HL-60 (cell line): Measurements from ENCODE around the gene B9D2.
A peak's percentile ranks its signal among the peaks of the same experiment; 100 is the strongest.

Source experiments
- DNase-seq, 2 experiments: peaks; one replicate each; pipeline ENCODE4 v3.0.0-alpha.2; 2010 to 2020; ENCODE audit warnings: low read depth in 1 of 2, low spot score in 1 of 2
- H3K27ac ChIP-seq: fragments of 250-450 bp; sonication (Bioruptor Pico); replicated peaks from 2 replicates; pipeline ENCODE4 v1.5.1; 2020; ENCODE audit warnings: mild to moderate bottlenecking, moderate library complexity
- H3K27me3 ChIP-seq: fragments of 250-450 bp; sonication (Bioruptor Pico); 2 replicates; pipeline ENCODE4 v1.5.1; 2021; ENCODE audit warnings: mild to moderate bottlenecking, moderate library complexity; ENCODE audit not compliant: insufficient read depth, poor library complexity, severe bottlenecking
- H3K4me3 ChIP-seq: replicated peaks from 2 replicates; pipeline ENCODE4 v1.5.1; 2011; ENCODE audit warnings: mild to moderate bottlenecking, control low read depth, low read length; ENCODE audit not compliant: insufficient read depth
- GABPA ChIP-seq: IDR thresholded peaks from 2 replicates; pipeline ENCODE4 v1.6.1; 2012; ENCODE audit warnings: low read depth
- POLR2AphosphoS5 ChIP-seq: IDR thresholded peaks from 2 replicates; pipeline ENCODE4 v1.6.1; 2012; ENCODE audit warnings: low read depth
- SPI1 ChIP-seq: IDR thresholded peaks from 2 replicates; pipeline ENCODE4 v1.6.1; 2012; ENCODE audit warnings: low read depth, mild to moderate bottlenecking, borderline replicate concordance
- TF ChIP-seq, protein P1 (sequence below): IDR thresholded peaks from one replicate; pipeline ENCODE4 v1.5.1; 2011; ENCODE audit warnings: low read length, control low read depth, inconsistent platforms; ENCODE audit not compliant: insufficient read depth
- TF ChIP-seq, protein P2 (sequence below): IDR thresholded peaks from 2 replicates; pipeline ENCODE4 v1.6.1; 2012; ENCODE audit warnings: low read depth; ENCODE audit not compliant: insufficient replicate concordance

Gene B9D2

DNA sequence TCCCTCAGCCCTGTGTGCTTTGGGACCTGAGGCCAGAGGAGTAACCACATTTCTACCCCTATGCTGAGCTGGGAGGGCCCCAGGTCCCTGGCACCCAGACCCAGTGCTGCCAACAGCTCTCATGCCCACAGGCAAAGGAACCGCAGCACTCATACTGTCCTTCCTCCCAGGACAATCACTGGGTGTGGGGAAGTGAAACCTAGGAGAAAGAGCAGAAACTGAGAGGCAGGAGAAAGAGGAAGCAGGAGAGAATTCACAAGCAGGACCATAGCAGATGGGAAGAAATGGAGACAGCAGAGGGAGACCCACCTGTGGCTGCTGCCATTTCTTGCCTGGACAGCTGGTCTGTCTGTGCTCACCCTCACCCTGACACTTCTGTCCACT is 35.1 kb downstream of the B9D2 start:
- DNase-seq = peak; percentile 78 to 85
- peak overlapping the region; percentile 89 for H3K27ac ChIP-seq
- no peak overlapping the region for H3K4me3 ChIP-seq
- no peaks in the 10 kb centered on the region for H3K27me3 ChIP-seq
- no peak for TF ChIP-seq GABPA
- peak; percentile 95 for TF ChIP-seq SPI1

DNA sequence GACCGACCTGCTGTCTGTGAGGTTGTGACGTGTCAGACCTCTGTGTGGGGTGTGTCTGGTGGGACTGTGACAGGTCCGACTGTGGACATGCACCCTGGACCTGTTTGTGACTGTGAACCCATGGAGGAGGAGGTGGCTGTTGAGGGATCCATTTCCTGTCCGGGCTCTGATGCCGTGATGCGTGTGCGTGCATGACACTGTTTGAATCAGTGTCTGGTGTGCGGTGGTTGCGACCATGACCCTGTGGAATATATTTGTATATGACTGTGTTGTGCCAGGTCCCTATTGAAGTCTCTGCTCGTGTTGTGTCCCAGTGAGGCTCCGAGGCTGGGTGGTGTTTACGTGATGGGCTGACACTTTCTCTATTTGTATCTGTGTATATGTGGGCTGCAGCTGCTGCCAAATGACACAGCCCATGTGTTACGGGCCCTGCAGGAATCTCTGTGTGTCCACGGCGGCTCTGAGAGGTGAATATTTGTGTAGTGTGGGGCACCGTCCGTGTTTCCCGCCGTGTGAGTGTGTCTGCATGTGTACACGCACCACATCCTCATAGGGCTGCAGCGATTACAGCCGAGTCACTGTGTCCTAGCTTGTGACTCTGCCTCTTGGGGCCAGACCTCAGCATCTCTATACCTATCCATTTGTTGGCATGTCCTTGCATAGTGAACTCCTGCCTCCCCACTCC is 35.6 kb downstream of the B9D2 start:
- TF ChIP-seq, protein P1, sequence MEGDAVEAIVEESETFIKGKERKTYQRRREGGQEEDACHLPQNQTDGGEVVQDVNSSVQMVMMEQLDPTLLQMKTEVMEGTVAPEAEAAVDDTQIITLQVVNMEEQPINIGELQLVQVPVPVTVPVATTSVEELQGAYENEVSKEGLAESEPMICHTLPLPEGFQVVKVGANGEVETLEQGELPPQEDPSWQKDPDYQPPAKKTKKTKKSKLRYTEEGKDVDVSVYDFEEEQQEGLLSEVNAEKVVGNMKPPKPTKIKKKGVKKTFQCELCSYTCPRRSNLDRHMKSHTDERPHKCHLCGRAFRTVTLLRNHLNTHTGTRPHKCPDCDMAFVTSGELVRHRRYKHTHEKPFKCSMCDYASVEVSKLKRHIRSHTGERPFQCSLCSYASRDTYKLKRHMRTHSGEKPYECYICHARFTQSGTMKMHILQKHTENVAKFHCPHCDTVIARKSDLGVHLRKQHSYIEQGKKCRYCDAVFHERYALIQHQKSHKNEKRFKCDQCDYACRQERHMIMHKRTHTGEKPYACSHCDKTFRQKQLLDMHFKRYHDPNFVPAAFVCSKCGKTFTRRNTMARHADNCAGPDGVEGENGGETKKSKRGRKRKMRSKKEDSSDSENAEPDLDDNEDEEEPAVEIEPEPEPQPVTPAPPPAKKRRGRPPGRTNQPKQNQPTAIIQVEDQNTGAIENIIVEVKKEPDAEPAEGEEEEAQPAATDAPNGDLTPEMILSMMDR = no peak
- TF ChIP-seq GABPA = no peak
- no peak for TF ChIP-seq SPI1
- TF ChIP-seq, protein P2, sequence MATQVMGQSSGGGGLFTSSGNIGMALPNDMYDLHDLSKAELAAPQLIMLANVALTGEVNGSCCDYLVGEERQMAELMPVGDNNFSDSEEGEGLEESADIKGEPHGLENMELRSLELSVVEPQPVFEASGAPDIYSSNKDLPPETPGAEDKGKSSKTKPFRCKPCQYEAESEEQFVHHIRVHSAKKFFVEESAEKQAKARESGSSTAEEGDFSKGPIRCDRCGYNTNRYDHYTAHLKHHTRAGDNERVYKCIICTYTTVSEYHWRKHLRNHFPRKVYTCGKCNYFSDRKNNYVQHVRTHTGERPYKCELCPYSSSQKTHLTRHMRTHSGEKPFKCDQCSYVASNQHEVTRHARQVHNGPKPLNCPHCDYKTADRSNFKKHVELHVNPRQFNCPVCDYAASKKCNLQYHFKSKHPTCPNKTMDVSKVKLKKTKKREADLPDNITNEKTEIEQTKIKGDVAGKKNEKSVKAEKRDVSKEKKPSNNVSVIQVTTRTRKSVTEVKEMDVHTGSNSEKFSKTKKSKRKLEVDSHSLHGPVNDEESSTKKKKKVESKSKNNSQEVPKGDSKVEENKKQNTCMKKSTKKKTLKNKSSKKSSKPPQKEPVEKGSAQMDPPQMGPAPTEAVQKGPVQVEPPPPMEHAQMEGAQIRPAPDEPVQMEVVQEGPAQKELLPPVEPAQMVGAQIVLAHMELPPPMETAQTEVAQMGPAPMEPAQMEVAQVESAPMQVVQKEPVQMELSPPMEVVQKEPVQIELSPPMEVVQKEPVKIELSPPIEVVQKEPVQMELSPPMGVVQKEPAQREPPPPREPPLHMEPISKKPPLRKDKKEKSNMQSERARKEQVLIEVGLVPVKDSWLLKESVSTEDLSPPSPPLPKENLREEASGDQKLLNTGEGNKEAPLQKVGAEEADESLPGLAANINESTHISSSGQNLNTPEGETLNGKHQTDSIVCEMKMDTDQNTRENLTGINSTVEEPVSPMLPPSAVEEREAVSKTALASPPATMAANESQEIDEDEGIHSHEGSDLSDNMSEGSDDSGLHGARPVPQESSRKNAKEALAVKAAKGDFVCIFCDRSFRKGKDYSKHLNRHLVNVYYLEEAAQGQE = no peak
- no peak; the same call in 1 of the 2 replicates for TF ChIP-seq POLR2AphosphoS5
- DNase-seq = no peak

DNA sequence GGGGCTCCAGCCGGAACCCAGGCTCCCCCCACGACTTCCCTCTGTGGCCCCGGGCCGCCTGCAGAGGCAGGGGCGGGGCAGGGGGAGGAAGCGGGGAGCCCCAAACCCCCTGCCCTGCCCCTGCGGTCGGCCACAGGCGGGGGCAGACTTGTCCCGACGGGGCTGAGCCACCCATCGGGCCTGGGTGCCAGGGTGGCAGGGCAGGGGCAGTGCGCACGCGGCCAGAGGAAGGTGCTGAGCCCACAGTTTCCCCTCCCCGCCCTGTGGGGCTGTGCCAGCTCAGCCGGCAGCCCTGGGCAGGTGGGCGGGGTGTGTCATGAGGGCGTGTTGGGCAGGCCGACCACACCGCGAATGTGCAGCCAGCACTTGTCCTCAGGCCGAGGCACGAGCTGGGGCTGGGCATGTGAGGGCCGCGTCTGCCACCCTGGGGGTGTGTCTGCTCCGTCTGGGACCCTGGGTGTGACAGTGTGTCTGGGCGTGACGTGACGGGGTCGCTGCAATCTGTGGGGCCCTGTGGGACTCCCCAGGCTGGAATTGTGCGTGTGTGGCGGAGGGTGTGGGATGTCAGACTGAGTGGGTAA is 36.3 kb downstream of the B9D2 start:
- peak; percentile 92 to 97 for DNase-seq
- Histone ChIP-seq H3K27me3 (no peaks in the 10 kb centered on the region), H3K4me3 (peak overlapping the region; percentile 22; the same call in 1 of the 2 replicates), H3K27ac (peak overlapping the region; percentile 89)
- TF ChIP-seq GABPA = peak; percentile 70; the same call in 1 of the 2 replicates
- peak; percentile 64; the same call in 1 of the 2 replicates for TF ChIP-seq SPI1
- peak; percentile 67 for TF ChIP-seq POLR2AphosphoS5
- TF ChIP-seq, protein P1 = no peak
- TF ChIP-seq, protein P2 = peak; percentile 20

More for the DNA sequence above, 35.6 kb downstream of the B9D2 start:
- H3K4me3 ChIP-seq = peak overlapping the region; percentile 22; the same call in 1 of the 2 replicates
- H3K27me3 ChIP-seq = no peaks in the 10 kb centered on the region
- H3K27ac ChIP-seq = peak overlapping the region; percentile 89

DNA sequence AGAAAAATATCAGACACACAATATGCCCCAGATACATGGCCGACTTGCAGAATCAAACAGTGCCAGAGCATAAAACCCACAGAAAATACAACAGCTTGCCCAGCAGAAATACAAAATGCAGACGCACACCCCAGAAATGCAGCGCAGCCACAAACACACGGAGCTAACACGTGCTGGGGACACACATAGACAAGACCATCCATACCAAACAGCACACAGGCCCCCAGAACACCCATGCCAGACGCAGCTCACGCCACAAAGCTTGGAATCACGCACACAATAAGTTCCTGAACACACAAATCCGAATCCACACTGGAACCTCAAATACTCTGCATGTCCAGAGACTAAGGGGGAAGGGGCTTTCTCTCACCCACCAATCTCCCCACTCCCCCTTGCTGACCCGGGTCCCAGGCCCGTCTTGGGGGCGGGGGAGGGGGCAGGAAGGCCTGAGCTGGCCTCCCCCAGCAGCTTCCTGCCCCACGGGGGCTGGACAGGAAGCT is 36.8 kb downstream of the B9D2 start:
- DNase-seq = peak in 1 of 2 experiments; percentile 52
- Histone ChIP-seq H3K27me3 (no peaks in the 10 kb centered on the region), H3K4me3 (peak overlapping the region; percentile 22), H3K27ac (peak overlapping the region; percentile 89)
- no peak; the same call in 1 of the 2 replicates for TF ChIP-seq POLR2AphosphoS5
- TF ChIP-seq GABPA = no peak; the same call in 1 of the 2 replicates
- no peak for TF ChIP-seq SPI1
- TF ChIP-seq, protein P2 = no peak
- TF ChIP-seq, protein P1 = no peak
